MM.1S (cell line): ENCODE measurements around the gene PTTG2.

Experiments
- DNase-seq: peaks from one replicate; pipeline ENCODE4 v3.0.0-alpha.2; 2015
- H2AFZ ChIP-seq: fragments of 300-600 bp; sonication (generic); 2 replicates; pipeline ENCODE4 v1.6.0; 2016; ENCODE audit warnings: antibody characterized with exemption, low read length
- H3F3A ChIP-seq: fragments of 300-600 bp; sonication (generic); 2 replicates; pipeline ENCODE4 v1.6.1; 2016; ENCODE audit warnings: mild to moderate bottlenecking, antibody characterized with exemption, low read length, moderate library complexity, mixed read lengths; ENCODE audit not compliant: insufficient read depth
- H3K27ac ChIP-seq: fragments of 300-600 bp; sonication (generic); 2 replicates; pipeline ENCODE4 v1.5.1; 2016; ENCODE audit warnings: mild to moderate bottlenecking, low read length
- H3K27me3 ChIP-seq: fragments of 300-600 bp; sonication (generic); replicated peaks from 2 replicates; pipeline ENCODE4 v1.6.0; 2016; ENCODE audit warnings: low read length; ENCODE audit not compliant: insufficient read depth
- H3K36me3 ChIP-seq: fragments of 300-600 bp; sonication (generic); replicated peaks from 2 replicates; pipeline ENCODE4 v1.6.1; 2016; ENCODE audit warnings: mild to moderate bottlenecking, low read length, mixed read lengths; ENCODE audit not compliant: insufficient read depth
- H3K4me1 ChIP-seq: fragments of 300-600 bp; sonication (generic); 2 replicates; pipeline ENCODE4 v1.6.1; 2016; ENCODE audit warnings: low read length, mixed read lengths
- H3K4me2 ChIP-seq: fragments of 300-600 bp; sonication (generic); 2 replicates; pipeline ENCODE4 v1.6.0; 2016; ENCODE audit warnings: low read depth, low read length
- H3K4me3 ChIP-seq: fragments of 300-600 bp; sonication (generic); 2 replicates; pipeline ENCODE4 v1.5.1; 2016; ENCODE audit warnings: low read length, mixed read lengths
- H3K79me2 ChIP-seq: fragments of 300-600 bp; sonication (generic); 2 replicates; pipeline ENCODE4 v1.6.1; 2016; ENCODE audit warnings: mixed run types, low read length, mixed read lengths
- H3K9ac ChIP-seq: fragments of 300-600 bp; sonication (generic); 2 replicates; pipeline ENCODE4 v1.6.1; 2016; ENCODE audit warnings: low read length, mixed read lengths
- H3K9me2 ChIP-seq: fragments of 300-600 bp; sonication (generic); replicated peaks from 2 replicates; pipeline ENCODE4 v1.6.1; 2016; ENCODE audit warnings: mild to moderate bottlenecking, low read length, mixed read lengths; ENCODE audit not compliant: insufficient read depth
- H3K9me3 ChIP-seq: fragments of 300-600 bp; sonication (generic); replicated peaks from 2 replicates; pipeline ENCODE4 v1.6.1; 2016; ENCODE audit warnings: mild to moderate bottlenecking, low read length, mixed read lengths; ENCODE audit not compliant: insufficient read depth
- H4K20me1 ChIP-seq: fragments of 300-600 bp; sonication (generic); 2 replicates; pipeline ENCODE4 v1.6.1; 2016; ENCODE audit warnings: mild to moderate bottlenecking, low read length, moderate library complexity, mixed read lengths; ENCODE audit not compliant: insufficient read depth
- CTCF ChIP-seq: fragments of 300-600 bp; sonication (generic); IDR thresholded peaks from 2 replicates; pipeline ENCODE4 v1.5.1; 2016; ENCODE audit warnings: antibody characterized with exemption, low read length, mixed read lengths
- EZH2 ChIP-seq: fragments of 300-600 bp; sonication (generic); optimal IDR thresholded peaks from 2 replicates; pipeline ENCODE3; 2017; ENCODE audit warnings: low read depth, mild to moderate bottlenecking, antibody characterized with exemption, low read length, mixed read lengths
- EZH2phosphoT487 ChIP-seq: fragments of 300-600 bp; sonication (generic); IDR thresholded peaks from 2 replicates; pipeline ENCODE4 v1.6.1; 2018; ENCODE audit warnings: antibody characterized with exemption, low read length

Gene PTTG2

GRCh38 chr4:37953620-37954293 is 6.4 kb upstream of the PTTG2 start:
- Histone ChIP-seq H3K9me3 (no peaks in the 10 kb centered on the region), H3K4me1 (no peaks in the 10 kb centered on the region), H3K27me3 (no peaks in the 10 kb centered on the region), H3K4me3 (no peak overlapping the region), H3K9me2 (no peaks in the 10 kb centered on the region), H3F3A (no peaks in the 10 kb centered on the region), H3K79me2 (peaks cover 9% of the 10 kb centered on the region), H3K9ac (no peak overlapping the region), H3K4me2 (no peak overlapping the region), H3K36me3 (no peaks in the 10 kb centered on the region), H3K27ac (no peak overlapping the region), H4K20me1 (no peaks in the 10 kb centered on the region), H2AFZ (no peak overlapping the region)
- TF ChIP-seq EZH2 (no peak), EZH2phosphoT487 (no peak), CTCF (no peak)
- DNase-seq = no peak

GRCh38 chr4:37956941-37957340 is 3.3 kb upstream of the PTTG2 start:
- no peak for DNase-seq
- Histone ChIP-seq H3K36me3 (no peaks in the 10 kb centered on the region), H3K9ac (no peak overlapping the region), H2AFZ (no peak overlapping the region), H4K20me1 (no peaks in the 10 kb centered on the region), H3K27ac (no peak overlapping the region), H3K27me3 (no peaks in the 10 kb centered on the region), H3K9me3 (no peaks in the 10 kb centered on the region), H3K9me2 (no peaks in the 10 kb centered on the region), H3K4me2 (no peak overlapping the region), H3K79me2 (no peaks in the 10 kb centered on the region), H3K4me3 (no peak overlapping the region), H3K4me1 (no peaks in the 10 kb centered on the region), H3F3A (no peaks in the 10 kb centered on the region)
- TF ChIP-seq EZH2phosphoT487 = no peak
- no peak for TF ChIP-seq EZH2
- TF ChIP-seq CTCF = no peak

- no peak for DNase-seq
- H4K20me1 ChIP-seq = no peaks in the 10 kb centered on the region
- H2AFZ ChIP-seq = no peak overlapping the region
- no peak overlapping the region for H3K4me3 ChIP-seq
- TF ChIP-seq CTCF (no peak), EZH2 (no peak), EZH2phosphoT487 (no peak)
- H3K9me3 ChIP-seq = no peaks in the 10 kb centered on the region
- no peak overlapping the region for H3K4me2 ChIP-seq
- no peak overlapping the region for H3K9ac ChIP-seq
- no peaks in the 10 kb centered on the region for H3K9me2 ChIP-seq
- no peak overlapping the region for H3K27ac ChIP-seq
- no peaks in the 10 kb centered on the region for H3K36me3 ChIP-seq
- H3K79me2 ChIP-seq = no peaks in the 10 kb centered on the region
- H3F3A ChIP-seq = no peaks in the 10 kb centered on the region
- H3K27me3 ChIP-seq = no peaks in the 10 kb centered on the region
- no peaks in the 10 kb centered on the region for H3K4me1 ChIP-seq
Measured at GRCh38 chr4:37958932-37959331, 1.3 kb upstream of the PTTG2 start.
